Neuronal stem cell (in vitro differentiated cells): ENCODE results near the gene CHRD.

Experiments used
- DNase-seq: peaks from one replicate; pipeline ENCODE4 v3.0.0-alpha.2; 2013; ENCODE audit warnings: low spot score
- H2AFZ ChIP-seq: one replicate; pipeline ENCODE4 v1.6.1; 2013; ENCODE audit warnings: mild to moderate bottlenecking, low read length, inconsistent platforms
- H2AK5ac ChIP-seq: 2 replicates; pipeline ENCODE4 v1.6.1; 2013; ENCODE audit warnings: low read depth, mild to moderate bottlenecking, inconsistent platforms, low read length, moderate library complexity, mixed read lengths
- H2BK120ac ChIP-seq: 2 replicates; pipeline ENCODE4 v1.6.1; 2013; ENCODE audit warnings: low read depth, mild to moderate bottlenecking, inconsistent platforms, low read length, moderate library complexity, mixed read lengths
- H2BK12ac ChIP-seq: one replicate; pipeline ENCODE4 v1.6.1; 2013; ENCODE audit warnings: low read length, inconsistent platforms
- H2BK15ac ChIP-seq: 2 replicates; pipeline ENCODE4 v1.6.1; 2013; ENCODE audit warnings: mild to moderate bottlenecking, low read length, inconsistent platforms, mixed read lengths
- H2BK5ac ChIP-seq: one replicate; pipeline ENCODE4 v1.6.1; 2013; ENCODE audit warnings: inconsistent platforms, mild to moderate bottlenecking, low read length, moderate library complexity
- H3K14ac ChIP-seq: one replicate; pipeline ENCODE4 v1.6.1; 2013; ENCODE audit warnings: low read length, inconsistent platforms
- H3K18ac ChIP-seq: 2 replicates; pipeline ENCODE4 v1.6.1; 2013; ENCODE audit warnings: low read length, inconsistent platforms
- H3K23ac ChIP-seq: 2 replicates; pipeline ENCODE4 v1.6.1; 2013; ENCODE audit warnings: low read depth, mild to moderate bottlenecking, mixed read lengths, low read length, inconsistent platforms; ENCODE audit not compliant: poor library complexity
- H3K27ac ChIP-seq: replicated peaks from 3 replicates; pipeline ENCODE4 v1.5.1; 2013; ENCODE audit warnings: low read length, inconsistent platforms
- H3K27me3 ChIP-seq, 3 experiments: 2 replicates each; pipeline ENCODE4 v1.6.1; 2013; ENCODE audit warnings: low read length in 3 of 3, mild to moderate bottlenecking in 2 of 3, inconsistent platforms in 1 of 3, low read depth in 1 of 3, mixed read lengths in 1 of 3, moderate library complexity in 1 of 3; ENCODE audit not compliant: control insufficient read depth in 3 of 3, insufficient read depth in 3 of 3
- H3K36me3 ChIP-seq, 2 donors: replicated peaks in 1 of 2; 2 replicates each; pipeline ENCODE4 v1.6.1; 2013; ENCODE audit warnings: low read length in 2 of 2; ENCODE audit not compliant: control insufficient read depth in 2 of 2, insufficient read depth in 2 of 2
- H3K4ac ChIP-seq: 2 replicates; pipeline ENCODE4 v1.6.1; 2013; ENCODE audit warnings: inconsistent platforms, mild to moderate bottlenecking, low read length, moderate library complexity
- H3K4me1 ChIP-seq, 2 donors: 1 replicate in 1 of 2; 2 replicates in 1 of 2; pipeline ENCODE4 v1.6.1; 2013; ENCODE audit warnings: low read length in 2 of 2, low read depth in 1 of 2; ENCODE audit not compliant: control insufficient read depth in 2 of 2, insufficient read depth in 1 of 2
- H3K4me2 ChIP-seq: one replicate; pipeline ENCODE4 v1.6.1; 2013; ENCODE audit warnings: mild to moderate bottlenecking, low read length, inconsistent platforms; ENCODE audit not compliant: insufficient read depth, poor library complexity, severe bottlenecking
- H3K4me3 ChIP-seq, 2 donors: 2 replicates each; pipeline ENCODE4 v1.5.1; 2013; ENCODE audit warnings: low read length in 2 of 2, mild to moderate bottlenecking in 2 of 2, inconsistent platforms in 1 of 2, moderate library complexity in 1 of 2
- H3K79me1 ChIP-seq: one replicate; pipeline ENCODE4 v1.6.1; 2013; ENCODE audit warnings: low read depth, mild to moderate bottlenecking, inconsistent platforms, low read length, moderate library complexity
- H3K9ac ChIP-seq: one replicate; pipeline ENCODE4 v1.6.1; 2013; ENCODE audit warnings: mild to moderate bottlenecking, low read depth, low read length, inconsistent platforms; ENCODE audit not compliant: poor library complexity
- H3K9me3 ChIP-seq, 2 donors: replicated peaks in 1 of 2; 2 replicates each; pipeline versions ENCODE3 to v1.6.1; 2013; ENCODE audit warnings: low read length in 2 of 2, mild to moderate bottlenecking in 2 of 2, inconsistent platforms in 1 of 2, low read depth in 1 of 2, mixed read lengths in 1 of 2, moderate library complexity in 1 of 2; ENCODE audit not compliant: control insufficient read depth in 2 of 2, insufficient read depth in 1 of 2
- H4K8ac ChIP-seq: one replicate; pipeline ENCODE4 v1.6.1; 2013; ENCODE audit warnings: low read depth, mild to moderate bottlenecking, inconsistent platforms, low read length, moderate library complexity
- H4K91ac ChIP-seq: one replicate; pipeline ENCODE4 v1.6.1; 2013; ENCODE audit warnings: low read length, low read depth, mild to moderate bottlenecking, inconsistent platforms; ENCODE audit not compliant: poor library complexity
- WGBS, 2 donors: extraction: QIAGEN DNeasy Blood & Tissue Kit; methylation state at CpG; one replicate each; pipeline ENCODE4 v1.1.7; 2013; ENCODE audit warnings: missing lambda C conversion rate in 2 of 2, mixed read lengths in 1 of 2; ENCODE audit not compliant: insufficient read length in 2 of 2, insufficient replicate concordance in 1 of 2; ENCODE audit errors: extremely low coverage in 2 of 2; 5-methylcytosine and 5-hydroxymethylcytosine counted together

The CHRD gene

DNA sequence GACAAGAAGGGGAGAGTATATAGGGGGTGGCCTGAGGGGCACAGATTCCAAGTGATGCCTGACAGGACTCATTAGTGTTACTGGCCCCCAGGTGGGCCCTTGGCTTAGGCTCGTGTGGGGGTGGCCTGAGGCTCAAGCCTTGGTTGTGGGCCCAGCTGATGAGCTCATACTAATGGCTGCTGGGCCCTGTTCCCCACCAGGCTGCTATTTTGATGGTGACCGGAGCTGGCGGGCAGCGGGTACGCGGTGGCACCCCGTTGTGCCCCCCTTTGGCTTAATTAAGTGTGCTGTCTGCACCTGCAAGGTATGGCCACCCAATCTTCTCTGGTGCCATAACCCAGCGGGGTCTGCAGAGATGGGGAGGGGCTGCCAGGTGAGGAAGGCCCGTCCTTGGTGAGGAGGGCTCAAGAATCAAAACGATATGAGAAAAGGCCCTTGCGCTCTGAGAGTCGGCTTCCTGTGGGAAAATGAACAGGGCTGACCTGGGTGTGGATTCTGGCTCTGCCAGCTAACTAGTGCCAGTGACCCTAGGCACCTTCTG lies 7.4 kb downstream of the CHRD start:
- H3K23ac ChIP-seq: no peak overlapping the region
- peaks cover 0 to under 1% (median under 1%) of the 10 kb centered on the region in 3 experiments for H3K27me3 ChIP-seq
- H3K4me3 ChIP-seq: no peak overlapping the region
- no CpG with 5 or more reads among the region's 12 CpGs for WGBS, 2 donors
- no peak overlapping the region for H2BK120ac ChIP-seq
- no peak overlapping the region for H3K18ac ChIP-seq
- H3K4me1 ChIP-seq: no peaks in the 10 kb centered on the region
- H2AK5ac ChIP-seq: no peak overlapping the region
- no peak overlapping the region for H3K4ac ChIP-seq
- no peak overlapping the region for H3K9ac ChIP-seq
- no peak overlapping the region for H2AFZ ChIP-seq
- H3K79me1 ChIP-seq: no peaks in the 10 kb centered on the region
- H2BK12ac ChIP-seq: no peak overlapping the region
- DNase-seq: no peak
- no peak overlapping the region for H4K8ac ChIP-seq
- H3K4me2 ChIP-seq: no peak overlapping the region
- H2BK15ac ChIP-seq: peak overlapping the region; percentile 59
- H3K14ac ChIP-seq: no peak overlapping the region
- H3K27ac ChIP-seq: no peak overlapping the region
- H4K91ac ChIP-seq: no peak overlapping the region
- no peaks in the 10 kb centered on the region for H3K9me3 ChIP-seq
- H3K36me3 ChIP-seq: no peaks in the 10 kb centered on the region
- H2BK5ac ChIP-seq: peak overlapping the region; percentile 59

- Histone ChIP-seq H3K27me3 (no peaks in the 10 kb centered on the region), H3K4ac (no peak overlapping the region), H2BK15ac (peak overlapping the region; percentile 56), H3K9ac (peak overlapping the region; percentile 54), H4K8ac (no peak overlapping the region), H2AK5ac (peak overlapping the region; percentile 9), H2BK120ac (no peak overlapping the region), H2BK12ac (no peak overlapping the region), H3K23ac (peak overlapping the region; percentile 61), H3K79me1 (no peaks in the 10 kb centered on the region), H3K14ac (no peak overlapping the region), H3K4me1 (no peaks in the 10 kb centered on the region), H2AFZ (no peak overlapping the region), H3K4me2 (no peak overlapping the region), H4K91ac (peak overlapping the region; percentile 43), H3K18ac (peak overlapping the region; percentile 19), H3K27ac (no peak overlapping the region), H2BK5ac (no peak overlapping the region), H3K9me3 (no peaks in the 10 kb centered on the region), H3K36me3 (no peaks in the 10 kb centered on the region), H3K4me3 (no peak overlapping the region)
- no peak for DNase-seq
- no CpG with 5 or more reads among the region's 8 CpGs for WGBS, 2 donors
Observed at GRCh38 chr3:184388164-184388935, 8.5 kb downstream of the CHRD start.

- peak overlapping the region; percentile 54 for H3K9ac ChIP-seq
- no peak overlapping the region for H3K27ac ChIP-seq
- H3K4me3 ChIP-seq: no peak overlapping the region
- no peak overlapping the region for H2BK12ac ChIP-seq
- no peak overlapping the region for H2BK120ac ChIP-seq
- H4K8ac ChIP-seq: no peak overlapping the region
- H3K79me1 ChIP-seq: no peaks in the 10 kb centered on the region
- no peak overlapping the region for H3K4me2 ChIP-seq
- no peaks in the 10 kb centered on the region for H3K36me3 ChIP-seq
- no peak overlapping the region for H3K4ac ChIP-seq
- no peak for DNase-seq
- no peak overlapping the region for H2AFZ ChIP-seq
- no peak overlapping the region for H2BK5ac ChIP-seq
- peak overlapping the region; percentile 9 for H2AK5ac ChIP-seq
- no peak overlapping the region for H3K14ac ChIP-seq
- peak overlapping the region; percentile 61 for H3K23ac ChIP-seq
- H4K91ac ChIP-seq: no peak overlapping the region
- no peaks in the 10 kb centered on the region for H3K9me3 ChIP-seq
- H3K27me3 ChIP-seq: no peaks in the 10 kb centered on the region
- H3K4me1 ChIP-seq: no peaks in the 10 kb centered on the region
- peak overlapping the region; percentile 19 for H3K18ac ChIP-seq
- peak overlapping the region; percentile 56 for H2BK15ac ChIP-seq
- no CpG with 5 or more reads among the region's 8 CpGs for WGBS, 2 donors
Observed at GRCh38 chr3:184388936-184389230, 9.0 kb downstream of the CHRD start.

- no peak overlapping the region for H3K9ac ChIP-seq
- no peak overlapping the region for H2BK12ac ChIP-seq
- no peak overlapping the region for H3K23ac ChIP-seq
- H2AK5ac ChIP-seq: no peak overlapping the region
- H3K18ac ChIP-seq: no peak overlapping the region
- no peak for DNase-seq
- no peak overlapping the region for H4K8ac ChIP-seq
- no peak overlapping the region for H3K4me2 ChIP-seq
- H3K27ac ChIP-seq: no peak overlapping the region
- no peaks in the 10 kb centered on the region for H3K27me3 ChIP-seq
- no peak overlapping the region for H4K91ac ChIP-seq
- no peaks in the 10 kb centered on the region for H3K36me3 ChIP-seq
- no peak overlapping the region for H2BK15ac ChIP-seq
- H3K79me1 ChIP-seq: no peaks in the 10 kb centered on the region
- H3K4me3 ChIP-seq: no peak overlapping the region
- WGBS, 2 donors: no CpG with 5 or more reads among the region's 5 CpGs
- H3K4ac ChIP-seq: no peak overlapping the region
- no peaks in the 10 kb centered on the region for H3K4me1 ChIP-seq
- H2BK5ac ChIP-seq: peak overlapping the region; percentile 46
- H3K14ac ChIP-seq: no peak overlapping the region
- no peak overlapping the region for H2BK120ac ChIP-seq
- no peak overlapping the region for H2AFZ ChIP-seq
- H3K9me3 ChIP-seq: no peaks in the 10 kb centered on the region
Observed at GRCh38 chr3:184389384-184389783, 9.5 kb downstream of the CHRD start.
